HUDEP-2 (cell line): ENCODE measurements around the gene RAD17.
"Not testable (repeated sequence)": the region's sequence is repeated elsewhere in the genome, so short reads cannot be mapped to it uniquely, and the experiment has no call there.

Experiments
- DNase-seq, 76 experiments: peaks; one replicate each; lab custom pipeline; 2025; ENCODE audit not compliant: unreplicated experiment in 76 of 76; lab: John Stamatoyannopoulos, UW

RAD17 gene

GRCh38 chr5:69455428-69455988 is 85.9 kb downstream of the RAD17 start:
- not testable (repeated sequence) for DNase-seq

- no peak for DNase-seq
These were observed 92.6 kb downstream of the RAD17 start for GRCh38 chr5:69462170-69462569.
